Endodermal cell (in vitro differentiated cells): ENCODE measurements around the gene PAQR9. TPM values are rescaled to one million over a fixed set of nuclear protein-coding genes. Genes with fewer than 3 reads are reported as not detected.
"Not testable (repeated sequence)": the region's sequence is repeated elsewhere in the genome, so short reads cannot be mapped to it uniquely, and the experiment has no call there.

Experiments used
- DNase-seq: peaks from one replicate; pipeline ENCODE4 v3.0.0-alpha.2; 2017
- H3K27ac ChIP-seq: 2 replicates; pipeline ENCODE4 v1.5.1; 2013; ENCODE audit warnings: mild to moderate bottlenecking, low read depth, low read length, moderate library complexity
- H3K27me3 ChIP-seq: 2 replicates; pipeline ENCODE4 v1.6.1; 2013; ENCODE audit warnings: mild to moderate bottlenecking, low read length, moderate library complexity; ENCODE audit not compliant: insufficient read depth, control insufficient read depth, poor library complexity, severe bottlenecking
- H3K36me3 ChIP-seq: 2 replicates; pipeline ENCODE4 v1.7.0; 2013; ENCODE audit warnings: mild to moderate bottlenecking, low read length, moderate library complexity; ENCODE audit not compliant: control insufficient read depth, insufficient read depth
- H3K4me1 ChIP-seq: one replicate; pipeline ENCODE4 v1.7.0; 2013; ENCODE audit warnings: low read length; ENCODE audit not compliant: control insufficient read depth, insufficient read depth
- H3K4me3 ChIP-seq: 2 replicates; pipeline ENCODE4 v1.5.1; 2013; ENCODE audit warnings: mild to moderate bottlenecking, low read length, moderate library complexity
- H3K9ac ChIP-seq: 2 replicates; pipeline ENCODE4 v1.6.1; 2013; ENCODE audit warnings: mild to moderate bottlenecking, low read length, moderate library complexity; ENCODE audit not compliant: poor library complexity, severe bottlenecking; ENCODE audit errors: extremely low read depth
- H3K9me3 ChIP-seq: 2 replicates; pipeline ENCODE4 v1.6.1; 2013; ENCODE audit warnings: mild to moderate bottlenecking, low read length, moderate library complexity; ENCODE audit not compliant: control insufficient read depth
- H3K27ac Mint-ChIP-seq: 2 replicates; pipeline ENCODE4 v1.8.0; 2020; ENCODE audit warnings: mixed read lengths
- H3K27me3 Mint-ChIP-seq: 2 replicates; pipeline ENCODE4 v1.8.0; 2021; ENCODE audit warnings: mild to moderate bottlenecking, mixed read lengths; ENCODE audit not compliant: insufficient read depth
- H3K36me3 Mint-ChIP-seq: 2 replicates; pipeline ENCODE4 v1.8.0; 2020; ENCODE audit warnings: low read depth, mixed read lengths
- H3K4me1 Mint-ChIP-seq: 2 replicates; pipeline ENCODE4 v1.8.0; 2020; ENCODE audit warnings: mixed read lengths
- H3K4me3 Mint-ChIP-seq: 2 replicates; pipeline ENCODE4 v1.8.0; 2020; ENCODE audit warnings: mild to moderate bottlenecking, moderate library complexity, mixed read lengths
- H3K9me3 Mint-ChIP-seq: 2 replicates; pipeline ENCODE4 v1.8.0; 2020; ENCODE audit warnings: mild to moderate bottlenecking, mixed read lengths
- CTCF ChIP-seq: fragments of 200-600 bp; sonication (generic); conservative IDR thresholded peaks from 2 replicates; pipeline ENCODE4 v1.5.0; 2021; ENCODE audit warnings: antibody characterized with exemption, mild to moderate bottlenecking
- WGBS, 2 experiments: methylation state at CpG; one replicate each; pipeline versions ENCODE4 v1.1.5 to v1.1.7; 2013; ENCODE audit warnings: missing lambda C conversion rate in 2 of 2, mixed read lengths in 1 of 2; ENCODE audit not compliant: insufficient coverage in 1 of 2, insufficient read length in 1 of 2; 5-methylcytosine and 5-hydroxymethylcytosine counted together
- total RNA-seq, 2 donors: library from RNA; stranded (reverse); fragmentation: NEBNext Ultra II Directional in 1 of 2; extraction: Animal tissue kit (Norgen Biotek cat#: 25700) in 1 of 2; gene quantifications; 2 replicates in 1 of 2; 3 replicates in 1 of 2; pipeline ENCODE4 v1.2.1, GENCODE V29; 2021

Gene PAQR9
- total RNA-seq, 2 donors from 2014 or later, result 4.2 to 11.1 TPM

- no peaks in the 10 kb centered on the region for H3K4me1 ChIP-seq
- H3K27ac Mint-ChIP-seq, result no peak overlapping the region
- H3K27me3 Mint-ChIP-seq, result peaks cover 2% of the 10 kb centered on the region
- H3K9ac ChIP-seq, result no peak overlapping the region
- H3K9me3 Mint-ChIP-seq, result peaks cover 4% of the 10 kb centered on the region
- H3K36me3 ChIP-seq, result no peaks in the 10 kb centered on the region
- DNase-seq, result peak; percentile 82
- H3K4me1 Mint-ChIP-seq, result peaks cover 2% of the 10 kb centered on the region
- no peaks in the 10 kb centered on the region for H3K36me3 Mint-ChIP-seq
- peak; percentile 87 for TF ChIP-seq CTCF
- H3K4me3 Mint-ChIP-seq, result no peak overlapping the region
- WGBS, 2 experiments, result 25 to 27% methylated on average over 3 to 4 of the region's 4 CpGs
- H3K9me3 ChIP-seq, result no peaks in the 10 kb centered on the region
- no peaks in the 10 kb centered on the region for H3K27me3 ChIP-seq
- no peak overlapping the region for H3K4me3 ChIP-seq
- no peak overlapping the region for H3K27ac ChIP-seq
Observed at GRCh38 chr3:142993958-142994442, 30.5 kb upstream of the PAQR9 start.

- H3K9ac ChIP-seq, result no peak overlapping the region
- no peak for TF ChIP-seq CTCF
- WGBS, 2 experiments, result 96% methylated on average over 7 of the region's 7 CpGs; no CpG with 5 or more reads in 1 of the 2 experiments
- no peak overlapping the region for H3K27ac ChIP-seq
- Mint-ChIP-seq H3K9me3 (peaks cover 4% of the 10 kb centered on the region), H3K4me3 (no peak overlapping the region), H3K4me1 (peaks cover 7% of the 10 kb centered on the region), H3K27ac (no peak overlapping the region), H3K36me3 (no peaks in the 10 kb centered on the region), H3K27me3 (peaks cover 2% of the 10 kb centered on the region)
- H3K4me1 ChIP-seq, result peaks cover 9% of the 10 kb centered on the region
- H3K27me3 ChIP-seq, result no peaks in the 10 kb centered on the region
- no peak for DNase-seq
- H3K36me3 ChIP-seq, result no peaks in the 10 kb centered on the region
- H3K4me3 ChIP-seq, result no peak overlapping the region
- H3K9me3 ChIP-seq, result no peaks in the 10 kb centered on the region
Observed at GRCh38 chr3:142992323-142992722, 28.8 kb upstream of the PAQR9 start.

- Mint-ChIP-seq H3K4me1 (peaks cover 10% of the 10 kb centered on the region), H3K36me3 (no peaks in the 10 kb centered on the region), H3K4me3 (no peak overlapping the region), H3K27ac (no peak overlapping the region), H3K27me3 (peaks cover 2% of the 10 kb centered on the region), H3K9me3 (peaks cover 4% of the 10 kb centered on the region)
- no peak for TF ChIP-seq CTCF
- Histone ChIP-seq H3K36me3 (no peaks in the 10 kb centered on the region), H3K4me1 (peaks cover 10% of the 10 kb centered on the region), H3K27ac (no peak overlapping the region), H3K9ac (no peak overlapping the region), H3K4me3 (no peak overlapping the region), H3K27me3 (no peaks in the 10 kb centered on the region), H3K9me3 (no peaks in the 10 kb centered on the region)
- no peak for DNase-seq
- 92 to 100% methylated on average over 2 to 5 of the region's 5 CpGs for WGBS, 2 experiments
Observed at GRCh38 chr3:142990721-142991120, 27.2 kb upstream of the PAQR9 start.

- WGBS, 2 experiments, result no CpG with 5 or more reads among the region's 3 CpGs
- not testable (repeated sequence) for DNase-seq
Observed at GRCh38 chr3:142988826-142989225, 25.4 kb upstream of the PAQR9 start.

GRCh38 chr3:142988221-142988620 is 24.7 kb upstream of the PAQR9 start:
- 83 to 91% methylated on average over 1 to 2 of the region's 2 CpGs for WGBS, 2 experiments
- not testable (repeated sequence) for H3K27ac ChIP-seq, H3K9me3 Mint-ChIP-seq, H3K27me3 ChIP-seq, DNase-seq, H3K27me3 Mint-ChIP-seq, H3K9me3 ChIP-seq, H3K27ac Mint-ChIP-seq, H3K9ac ChIP-seq, H3K36me3 ChIP-seq, H3K4me3 Mint-ChIP-seq, H3K36me3 Mint-ChIP-seq, H3K4me1 Mint-ChIP-seq
- Histone ChIP-seq H3K4me3 (peak overlapping the region; percentile 34), H3K4me1 (peaks cover 10% of the 10 kb centered on the region)

More at GRCh38 chr3:142988826-142989225, 25.4 kb upstream of the PAQR9 start:
- H3K4me1 ChIP-seq, result peaks cover 10% of the 10 kb centered on the region
- H3K27ac ChIP-seq, H3K4me1 Mint-ChIP-seq, H3K4me3 ChIP-seq, H3K36me3 ChIP-seq, H3K27ac Mint-ChIP-seq, H3K27me3 Mint-ChIP-seq, H3K4me3 Mint-ChIP-seq, H3K9ac ChIP-seq, H3K9me3 ChIP-seq, H3K27me3 ChIP-seq, H3K9me3 Mint-ChIP-seq, H3K36me3 Mint-ChIP-seq: not testable (repeated sequence)
